ENCODE results near the gene FEZF1.

FEZF1 gene

GRCh38 chr7:122304319-122304975, at the start of gene FEZF1:
FEZF1 (minus strand) TSS chr7:122304750; CDS start chr7:122304437, 313 bp downstream.
- no peak within 1 kb of the TSS for H3K27ac Mint-ChIP-seq
- H3K36me3 Mint-ChIP-seq (ENCODE audit: low read depth) = no peaks in the 10 kb centered on the region
- TF ChIP-seq CTCF (IDR thresholded peaks at IDR 0.05) = no peak
- peak; percentile 35 for DNase-seq
- H3K4me1 Mint-ChIP-seq = peaks cover 36% of the 10 kb centered on the region
- no peaks in the 10 kb centered on the region for H3K9me3 Mint-ChIP-seq
- peak within 1 kb of the TSS; percentile 67 for H3K4me3 Mint-ChIP-seq
- peaks cover 100% of the 10 kb centered on the region for H3K27me3 Mint-ChIP-seq (ENCODE audit: low read depth, poor library complexity)

GRCh38 chr7:122352454-122352853, 47.9 kb upstream of the FEZF1 start:
- Mint-ChIP-seq H3K36me3 (ENCODE audit: low read depth) (no peaks in the 10 kb centered on the region), H3K27me3 (ENCODE audit: low read depth, poor library complexity) (peaks cover 7% of the 10 kb centered on the region), H3K27ac (no peak overlapping the region), H3K4me3 (no peak overlapping the region), H3K4me1 (no peaks in the 10 kb centered on the region), H3K9me3 (no peaks in the 10 kb centered on the region)
- no peak for DNase-seq
- no peak for TF ChIP-seq CTCF (IDR thresholded peaks at IDR 0.05)

GRCh38 chr7:122350701-122351100, 46.2 kb upstream of the FEZF1 start:
- Mint-ChIP-seq H3K4me3 (no peak overlapping the region), H3K36me3 (ENCODE audit: low read depth) (no peaks in the 10 kb centered on the region), H3K27me3 (ENCODE audit: low read depth, poor library complexity) (peaks cover 7% of the 10 kb centered on the region), H3K27ac (no peak overlapping the region), H3K9me3 (no peaks in the 10 kb centered on the region), H3K4me1 (no peaks in the 10 kb centered on the region)
- DNase-seq = no peak
- TF ChIP-seq CTCF (IDR thresholded peaks at IDR 0.05) = no peak

- H3K9me3 Mint-ChIP-seq = no peaks in the 10 kb centered on the region
- no peak for TF ChIP-seq CTCF (IDR thresholded peaks at IDR 0.05)
- H3K4me1 Mint-ChIP-seq = no peaks in the 10 kb centered on the region
- H3K27ac Mint-ChIP-seq = no peak overlapping the region
- H3K36me3 Mint-ChIP-seq (ENCODE audit: low read depth) = no peaks in the 10 kb centered on the region
- no peak for DNase-seq
- peaks cover 19% of the 10 kb centered on the region for H3K27me3 Mint-ChIP-seq (ENCODE audit: low read depth, poor library complexity)
- no peak overlapping the region for H3K4me3 Mint-ChIP-seq
These were observed 39.7 kb upstream of the FEZF1 start for GRCh38 chr7:122344303-122344620.

- no peak overlapping the region for H3K27ac Mint-ChIP-seq
- H3K36me3 Mint-ChIP-seq (ENCODE audit: low read depth) = no peaks in the 10 kb centered on the region
- no peak for DNase-seq
- H3K4me3 Mint-ChIP-seq = no peak overlapping the region
- no peaks in the 10 kb centered on the region for H3K4me1 Mint-ChIP-seq
- no peak for TF ChIP-seq CTCF (IDR thresholded peaks at IDR 0.05)
- no peaks in the 10 kb centered on the region for H3K9me3 Mint-ChIP-seq
- H3K27me3 Mint-ChIP-seq (ENCODE audit: low read depth, poor library complexity) = peaks cover 19% of the 10 kb centered on the region
These were observed 39.2 kb upstream of the FEZF1 start for GRCh38 chr7:122343601-122344302.

GRCh38 chr7:122340427-122340826, 35.9 kb upstream of the FEZF1 start:
- Mint-ChIP-seq H3K27me3 (ENCODE audit: low read depth, poor library complexity) (peaks cover 15% of the 10 kb centered on the region), H3K4me3 (no peak overlapping the region), H3K9me3 (no peaks in the 10 kb centered on the region), H3K27ac (no peak overlapping the region), H3K4me1 (peaks cover 10% of the 10 kb centered on the region), H3K36me3 (ENCODE audit: low read depth) (no peaks in the 10 kb centered on the region)
- no peak for TF ChIP-seq CTCF (IDR thresholded peaks at IDR 0.05)
- DNase-seq = no peak
